Renal cortex interstitium (tissue), 11 donors: Measurements from ENCODE around the gene GPR4. TPM values are rescaled to one million over a fixed set of nuclear protein-coding genes. Genes with fewer than 3 reads are reported as not detected.
"Not testable (repeated sequence)": the region's sequence is repeated elsewhere in the genome, so short reads cannot be mapped to it uniquely, and the experiment has no call there.

Source experiments
- DNase-seq, 11 donors: peaks; one replicate each; pipeline ENCODE4 v3.0.0-alpha.2; 2013; ENCODE audit warnings: low read depth in 9 of 11, low spot score in 4 of 11; ENCODE audit errors: extremely low read depth in 1 of 11
- polyA plus RNA-seq, 3 donors: library from polyadenylated mRNA; unstranded; fragments of 120-200 nt; gene quantifications; one replicate each; pipeline ENCODE4 v1.2.1, GENCODE V29; 2013; ENCODE audit not compliant: insufficient read length in 3 of 3

Gene GPR4
- polyA plus RNA-seq, 3 donors = 3.3 to 6.5 (median 3.6) TPM

DNA sequence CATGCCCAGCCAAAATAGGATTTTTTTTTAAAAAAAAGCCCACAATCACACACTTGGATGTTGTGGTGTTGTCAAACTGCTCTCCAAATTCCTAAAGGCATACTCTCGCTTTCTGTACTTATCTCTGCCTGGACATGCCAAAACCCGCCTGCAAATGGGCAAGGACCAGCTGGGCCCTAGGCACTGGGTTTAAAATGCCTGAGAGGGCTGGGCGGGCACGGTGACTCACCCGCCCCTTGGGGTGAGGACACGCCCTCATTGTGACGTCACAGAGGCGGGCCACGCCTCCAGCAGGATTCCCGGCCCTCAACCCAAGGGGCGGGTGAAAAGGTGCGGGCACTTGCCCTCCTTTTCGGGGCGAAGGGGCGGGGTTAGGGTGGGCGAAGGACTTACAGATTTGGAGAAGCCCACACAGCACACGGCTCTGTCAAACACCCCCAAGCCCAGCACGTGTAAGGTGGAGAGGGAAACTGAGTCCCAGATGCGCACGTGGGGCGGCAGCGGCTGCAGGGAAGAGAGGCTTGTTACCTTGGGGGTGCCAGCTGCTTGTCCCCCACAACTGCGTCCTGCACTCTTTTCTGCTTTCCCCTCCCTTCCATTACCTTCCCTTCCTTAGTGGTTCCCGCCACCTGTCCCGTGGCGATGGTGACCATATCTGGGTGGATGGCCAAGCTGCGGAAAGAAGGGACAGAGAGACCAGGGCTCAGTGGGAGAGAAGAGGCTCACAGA, 30.6 kb upstream of the GPR4 start:
- DNase-seq = no peak

GRCh38 chr19:45630463-45630862, 28.5 kb upstream of the GPR4 start:
- no peak for DNase-seq

DNA sequence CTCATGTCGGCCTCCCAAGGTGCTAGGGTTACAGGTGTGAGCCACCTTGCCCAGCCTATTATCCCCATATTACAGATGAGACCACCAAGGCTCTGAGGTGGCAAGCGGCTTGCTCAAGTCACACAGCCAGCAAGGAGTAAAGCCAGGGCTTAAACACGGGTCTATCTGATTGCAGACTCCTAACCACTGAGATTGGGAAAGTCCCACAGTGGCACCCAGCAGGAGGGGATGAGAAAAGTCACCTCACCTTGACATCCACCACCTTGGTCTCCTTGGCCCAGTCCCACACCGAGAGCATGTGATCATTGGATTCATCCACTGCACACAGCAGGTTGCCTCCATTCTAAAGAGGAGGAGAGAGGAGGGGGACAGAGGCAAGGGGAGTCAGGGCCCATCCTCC, 27.7 kb upstream of the GPR4 start:
- DNase-seq = no peak

DNA sequence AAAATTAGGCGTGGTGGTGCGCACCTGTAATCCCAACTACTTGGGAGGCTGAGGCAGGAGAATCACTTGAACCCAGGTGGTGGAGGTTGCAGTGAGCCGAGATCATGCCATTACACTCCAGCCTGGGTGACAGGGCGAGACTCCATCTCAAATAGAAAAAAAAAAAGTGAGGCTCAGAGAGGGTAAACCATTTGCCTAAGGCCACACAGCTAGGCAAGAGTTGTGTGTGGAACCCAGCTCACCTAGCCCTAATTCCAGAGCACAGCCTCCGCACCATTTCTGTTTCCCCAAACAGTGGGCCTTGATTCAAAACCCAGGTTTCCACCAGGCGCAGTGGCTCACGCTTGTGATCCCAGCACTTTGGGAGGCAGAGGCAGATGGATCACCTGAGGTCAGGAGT, 26.2 kb upstream of the GPR4 start:
- DNase-seq = not testable (repeated sequence)

- DNase-seq = no peak
These were observed 22.0 kb upstream of the GPR4 start for GRCh38 chr19:45623984-45624383.

DNA sequence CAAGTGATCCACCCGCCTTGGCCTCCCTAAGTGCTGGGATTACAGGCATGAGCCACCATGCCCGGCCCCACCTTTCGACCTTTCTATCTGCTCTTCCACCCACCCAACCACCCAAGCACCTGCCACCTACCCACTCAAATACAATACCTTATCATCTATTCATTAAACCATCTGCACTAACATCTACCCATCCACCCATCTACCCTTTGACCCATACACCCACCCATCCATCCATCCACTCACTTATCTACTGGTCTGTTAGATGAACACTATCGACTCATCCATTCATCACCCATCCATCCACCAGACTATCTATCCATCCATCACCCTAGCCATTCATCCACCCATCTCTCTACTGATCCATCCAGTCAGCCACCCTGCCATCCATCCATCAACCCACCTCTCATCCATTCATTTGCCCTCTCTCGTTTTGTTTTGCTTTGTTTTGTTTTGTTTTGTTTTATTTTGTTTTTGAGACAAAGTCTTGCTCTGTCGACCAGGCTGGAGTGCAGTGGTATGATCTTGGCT, 20.0 kb upstream of the GPR4 start:
- no peak for DNase-seq

DNA sequence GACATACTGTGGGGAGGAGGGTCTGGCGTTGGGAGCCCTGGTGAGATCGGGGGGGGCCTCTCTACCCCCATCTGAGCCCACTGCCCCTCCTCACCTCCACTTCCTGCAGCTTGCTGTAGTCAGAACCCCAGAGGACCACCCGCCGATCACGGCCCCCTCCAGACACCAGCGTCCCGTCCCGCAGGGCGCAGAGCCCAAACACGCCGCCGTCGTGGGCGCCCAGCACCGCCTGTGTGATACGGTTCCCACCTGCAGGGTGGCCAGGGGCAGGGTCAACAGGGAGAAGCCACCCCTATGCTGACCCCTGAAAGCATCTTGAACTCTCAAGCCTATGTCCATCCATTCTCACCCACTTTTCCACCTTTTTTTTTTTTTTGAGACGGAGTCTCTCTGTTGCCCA, 19.4 kb upstream of the GPR4 start:
- DNase-seq = no peak

- no peak for DNase-seq
These were observed 14.6 kb upstream of the GPR4 start for GRCh38 chr19:45616704-45617017.

DNA sequence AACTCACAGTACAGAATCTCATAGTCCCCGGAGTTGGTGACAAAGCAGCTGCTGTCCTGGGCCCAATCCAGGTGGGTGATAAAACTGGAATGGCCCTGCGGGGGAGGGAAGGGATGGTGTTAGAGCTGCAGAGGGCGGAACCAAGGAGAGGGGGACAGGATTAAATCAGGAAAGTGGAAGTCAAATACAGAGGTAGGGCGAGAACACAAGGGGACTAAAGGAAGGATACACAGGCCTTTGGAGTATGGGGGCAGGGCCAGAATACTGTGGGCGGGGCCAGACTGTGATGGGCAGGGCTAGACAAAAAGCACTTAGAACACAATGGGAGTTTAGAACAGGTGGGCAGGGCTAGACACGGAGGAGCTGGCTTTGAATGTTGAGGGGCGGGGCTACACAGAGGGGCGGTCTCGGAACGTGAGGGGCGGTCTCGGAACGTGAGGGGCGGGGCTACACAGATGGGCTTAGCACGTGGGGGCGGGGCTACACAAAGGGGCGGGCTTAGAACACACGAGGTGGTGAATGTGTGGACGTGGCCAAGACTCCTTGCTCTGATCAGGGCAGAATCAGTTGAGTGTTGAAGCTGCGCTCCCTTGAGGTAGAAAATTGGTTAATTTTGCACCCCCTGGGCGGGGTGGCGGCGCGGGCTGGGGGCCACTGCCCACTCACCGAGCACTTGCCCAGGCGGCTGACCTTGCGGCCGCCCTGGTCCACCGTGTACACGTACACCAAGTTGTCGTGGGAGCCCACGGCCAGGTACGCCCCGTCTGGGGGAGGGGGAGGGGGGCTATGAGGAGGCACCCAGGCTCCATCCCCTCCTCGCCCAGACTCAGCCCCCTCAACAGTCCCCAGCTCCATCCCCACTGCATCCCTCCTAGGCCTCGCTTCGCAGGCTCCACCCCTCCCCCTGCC, 14.0 kb upstream of the GPR4 start:
- DNase-seq = peak; percentile 81 to 94 (median 89)

- DNase-seq = not testable (repeated sequence)
These were observed 13.0 kb upstream of the GPR4 start for GRCh38 chr19:45615056-45615455.

DNA sequence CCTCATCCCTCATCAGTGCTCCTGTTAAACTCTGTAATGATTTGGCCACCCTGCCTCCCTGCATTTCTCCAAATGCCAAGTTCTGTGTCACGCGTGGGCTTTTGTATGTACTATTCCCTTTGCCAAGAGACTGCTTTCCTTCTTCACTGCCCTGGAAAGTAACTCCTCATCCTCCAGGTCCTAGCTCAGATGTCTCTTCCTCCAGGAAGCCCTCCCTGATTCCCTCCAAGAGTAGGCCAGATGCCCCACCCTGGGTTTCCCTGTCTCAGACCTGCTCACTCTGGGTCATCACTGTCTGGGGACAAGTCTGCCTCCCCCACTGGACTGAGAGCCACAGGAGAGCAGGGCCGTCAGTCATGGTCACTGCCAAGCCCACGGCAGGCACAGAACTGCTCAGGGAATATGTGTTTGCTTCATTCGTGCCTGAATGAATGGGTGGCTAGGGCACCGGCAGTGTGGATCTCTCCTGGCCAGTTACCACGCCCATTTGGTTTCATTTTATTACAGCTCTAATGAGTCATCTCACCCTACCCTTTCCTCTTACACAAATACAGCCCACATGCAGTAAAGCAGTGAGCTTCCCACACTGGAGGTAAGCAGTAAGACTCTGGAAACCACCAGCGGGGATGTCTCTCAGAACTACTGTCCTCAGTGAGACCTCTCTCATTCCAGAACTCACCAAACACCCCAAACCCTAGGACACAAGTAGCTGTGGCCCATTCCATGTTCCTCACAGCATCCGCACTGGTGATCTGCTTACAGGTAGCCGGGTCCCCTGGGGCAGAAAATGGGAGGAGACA, 12.1 kb upstream of the GPR4 start:
- DNase-seq = no peak

DNA sequence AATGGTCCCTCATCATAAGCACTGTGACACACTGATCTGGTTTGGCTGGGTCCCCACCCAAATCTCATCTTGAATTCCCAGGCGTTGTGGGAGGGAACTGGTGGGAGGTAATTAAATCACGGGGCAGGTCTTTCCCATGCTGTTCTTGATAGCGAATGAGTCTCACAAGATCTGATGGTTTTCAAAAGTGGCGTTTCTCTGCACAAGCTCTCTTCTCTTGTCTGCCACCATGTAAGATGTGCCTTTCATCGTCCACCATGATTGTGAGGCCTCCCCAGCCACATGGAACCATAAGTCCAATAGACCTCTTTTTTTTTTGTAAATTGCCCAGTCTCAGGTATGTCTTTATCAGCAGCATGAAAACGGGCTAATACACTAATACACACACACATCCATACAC, 6.9 kb upstream of the GPR4 start:
- no peak for DNase-seq

DNA sequence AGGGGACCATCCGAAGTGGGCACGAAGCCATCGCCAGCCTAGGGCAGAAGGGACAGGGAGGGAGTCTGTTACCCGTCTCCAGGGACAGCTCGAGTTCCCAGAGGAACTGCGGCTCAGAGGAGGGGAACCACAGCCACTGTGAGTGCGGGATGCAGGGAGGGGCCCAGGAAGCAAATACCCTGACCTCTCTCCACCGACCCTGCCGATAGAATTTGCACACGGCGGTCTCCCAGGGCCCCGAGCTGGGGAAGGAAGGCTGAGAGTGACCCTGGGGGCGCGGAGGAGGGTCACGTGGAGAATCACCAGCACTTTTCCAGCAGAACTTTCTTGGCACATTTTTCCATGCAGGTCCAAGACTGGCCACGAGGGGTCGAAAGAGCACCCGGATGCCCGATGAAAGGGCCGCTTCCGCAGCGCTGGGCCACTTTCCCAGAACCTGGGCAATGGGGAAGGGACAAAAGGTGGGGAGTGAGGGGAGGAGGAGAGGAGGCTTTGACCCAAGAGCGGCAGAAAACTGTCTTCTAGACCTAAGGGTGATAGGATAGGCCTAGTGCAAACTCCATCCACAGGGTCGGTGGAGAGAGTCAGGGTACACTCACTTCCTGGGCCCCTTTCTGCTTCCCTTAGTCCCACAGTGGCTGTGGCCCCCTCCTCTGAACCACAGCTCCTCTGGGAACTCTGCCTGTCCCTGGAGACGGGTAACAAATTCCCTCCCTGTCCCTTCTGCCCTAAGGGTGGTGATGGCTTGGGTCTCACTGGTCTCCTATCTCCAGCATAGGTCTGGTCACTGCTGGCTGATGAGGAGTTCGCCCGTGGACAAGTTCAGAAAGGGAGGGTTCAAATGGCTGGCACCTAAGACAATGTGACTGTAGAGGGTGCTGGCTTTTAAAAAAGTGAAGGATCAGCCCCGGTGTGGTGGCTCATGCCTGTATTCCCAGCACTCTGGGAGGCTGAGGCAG, 5.3 kb upstream of the GPR4 start:
- DNase-seq = peak in 10 of 11 donors; percentile 61 to 80 (median 74)

- DNase-seq = no peak
These were observed 897 bp downstream of the GPR4 start for GRCh38 chr19:45601115-45601514.

GRCh38 chr19:45600340-45600885, 1.6 kb downstream of the GPR4 start:
- no peak for DNase-seq

- DNase-seq = no peak
These were observed 2.7 kb downstream of the GPR4 start for GRCh38 chr19:45599286-45599685.

DNA sequence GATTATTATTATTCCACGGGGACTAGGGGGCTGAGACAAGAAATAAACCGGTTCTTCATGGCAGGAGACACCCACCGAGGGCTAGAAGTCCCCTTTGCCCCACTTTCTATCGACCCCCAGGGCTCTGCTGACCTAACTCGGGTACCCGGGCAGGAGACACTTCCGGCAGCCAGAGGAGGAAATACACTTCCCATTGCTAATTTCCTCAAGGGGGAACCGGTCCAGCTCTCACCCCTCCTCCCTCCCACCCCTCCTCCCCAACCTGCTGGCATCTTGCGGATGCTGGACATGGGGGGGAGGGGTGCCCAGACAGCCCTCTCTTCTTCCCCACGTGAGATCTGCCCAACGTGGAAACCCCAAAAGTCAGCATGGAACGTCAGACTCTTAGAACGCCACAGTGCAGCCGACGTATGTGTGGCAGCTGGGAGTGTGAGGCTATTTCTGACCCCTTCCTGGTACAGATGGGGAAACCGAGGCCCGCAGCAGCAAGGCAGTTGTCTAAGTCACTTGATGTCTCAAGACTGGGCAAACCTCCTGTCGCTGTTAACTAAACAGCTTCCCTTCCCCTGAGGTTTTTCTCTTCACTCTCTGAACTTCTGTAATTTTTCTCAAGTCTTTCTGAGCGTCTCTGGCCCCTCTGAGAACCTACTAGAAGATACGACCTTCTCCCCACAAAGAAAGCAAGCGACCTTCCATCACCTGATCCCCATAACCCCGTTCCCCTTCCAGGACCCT, 3.6 kb downstream of the GPR4 start:
- DNase-seq = no peak
